AG09309 (cell line): Measurements from ENCODE around the gene PLA2G15.

ENCODE experiments used
- DNase-seq: peaks from one replicate; pipeline ENCODE4 v3.0.0-alpha.2; 2010; ENCODE audit warnings: low read depth
- H3K4me3 ChIP-seq: 2 replicates; pipeline ENCODE4 v1.5.1; 2011; ENCODE audit warnings: mild to moderate bottlenecking, low read depth, low read length, moderate library complexity; ENCODE audit not compliant: control insufficient read depth
- TF ChIP-seq, protein P1 (sequence below): IDR thresholded peaks from 2 replicates; pipeline ENCODE4 v1.5.1; 2011; ENCODE audit warnings: mild to moderate bottlenecking, low read depth, low read length, inconsistent platforms; ENCODE audit not compliant: insufficient read depth, control insufficient read depth; ENCODE audit errors: missing control alignments

PLA2G15 gene

DNA sequence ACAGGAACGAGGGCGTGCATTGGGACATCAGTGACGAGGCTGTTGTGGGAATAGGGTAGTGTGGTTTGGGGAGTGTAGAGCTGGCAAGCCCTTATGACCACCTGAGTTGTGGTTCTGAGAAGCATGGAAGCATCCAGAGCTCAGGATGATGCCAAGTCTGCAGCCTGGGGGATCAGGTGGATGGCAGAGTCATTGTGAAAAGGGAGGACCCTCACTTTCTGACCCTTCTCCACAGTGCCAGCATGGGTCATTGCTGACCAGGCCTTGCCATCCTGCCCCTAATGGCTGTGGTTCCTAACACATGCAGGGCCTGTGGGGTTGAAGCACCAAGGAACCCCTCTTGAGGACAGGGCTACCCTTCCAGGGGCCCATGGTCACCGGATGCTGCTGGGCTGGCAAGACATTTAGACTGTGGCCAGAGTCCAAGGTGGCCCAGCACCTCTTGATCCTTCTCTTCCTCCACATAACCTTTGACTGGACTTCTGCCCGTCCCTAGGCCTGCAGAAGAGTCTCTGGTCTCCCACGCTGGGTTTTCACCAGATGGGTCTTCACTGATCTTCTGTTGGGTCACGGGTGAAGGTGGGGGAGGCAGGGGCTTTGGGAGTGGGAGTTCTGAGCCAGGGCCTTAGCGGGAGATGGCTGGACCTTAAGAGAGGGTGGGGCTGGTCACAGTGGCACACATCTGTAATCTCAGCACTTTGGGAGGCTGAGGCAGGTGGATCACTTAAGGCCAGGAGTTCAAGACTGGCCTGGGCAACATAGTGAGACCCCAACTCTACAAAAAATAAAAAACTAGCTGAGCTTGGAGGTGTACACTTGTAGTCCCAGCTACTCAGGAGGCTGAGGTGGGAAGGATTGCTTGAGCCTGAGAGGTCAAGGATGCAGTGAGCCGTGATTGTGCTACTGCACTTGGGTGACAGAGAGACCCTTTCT, 2.0 kb upstream of the PLA2G15 start:
- DNase-seq: no peak
- TF ChIP-seq, protein P1, sequence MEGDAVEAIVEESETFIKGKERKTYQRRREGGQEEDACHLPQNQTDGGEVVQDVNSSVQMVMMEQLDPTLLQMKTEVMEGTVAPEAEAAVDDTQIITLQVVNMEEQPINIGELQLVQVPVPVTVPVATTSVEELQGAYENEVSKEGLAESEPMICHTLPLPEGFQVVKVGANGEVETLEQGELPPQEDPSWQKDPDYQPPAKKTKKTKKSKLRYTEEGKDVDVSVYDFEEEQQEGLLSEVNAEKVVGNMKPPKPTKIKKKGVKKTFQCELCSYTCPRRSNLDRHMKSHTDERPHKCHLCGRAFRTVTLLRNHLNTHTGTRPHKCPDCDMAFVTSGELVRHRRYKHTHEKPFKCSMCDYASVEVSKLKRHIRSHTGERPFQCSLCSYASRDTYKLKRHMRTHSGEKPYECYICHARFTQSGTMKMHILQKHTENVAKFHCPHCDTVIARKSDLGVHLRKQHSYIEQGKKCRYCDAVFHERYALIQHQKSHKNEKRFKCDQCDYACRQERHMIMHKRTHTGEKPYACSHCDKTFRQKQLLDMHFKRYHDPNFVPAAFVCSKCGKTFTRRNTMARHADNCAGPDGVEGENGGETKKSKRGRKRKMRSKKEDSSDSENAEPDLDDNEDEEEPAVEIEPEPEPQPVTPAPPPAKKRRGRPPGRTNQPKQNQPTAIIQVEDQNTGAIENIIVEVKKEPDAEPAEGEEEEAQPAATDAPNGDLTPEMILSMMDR: no peak
- no peak overlapping the region for H3K4me3 ChIP-seq

DNA sequence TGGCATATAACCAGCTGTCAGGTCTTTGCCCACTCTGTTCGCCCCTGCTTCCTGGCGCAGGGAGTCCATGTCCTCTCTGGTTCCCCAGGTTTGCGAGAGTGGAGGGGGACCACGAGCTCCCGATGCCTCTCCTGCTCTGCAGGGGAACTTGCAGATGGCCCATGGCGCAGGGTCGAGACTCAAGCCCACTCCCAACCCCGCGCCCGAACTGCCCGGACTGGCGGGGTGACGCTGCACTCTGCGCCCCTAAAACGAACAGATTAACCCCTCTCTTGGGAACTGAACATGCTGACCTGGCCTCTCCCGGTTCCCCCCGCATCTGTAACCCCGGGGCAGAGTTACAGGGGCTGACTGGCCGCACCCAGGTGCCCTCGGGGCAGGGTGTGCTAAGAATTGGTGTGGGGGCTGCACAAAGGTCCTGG, 681 bp upstream of the PLA2G15 start:
- DNase-seq: no peak
- peak overlapping the region; percentile 96 for H3K4me3 ChIP-seq
- TF ChIP-seq, protein P1: no peak

DNA sequence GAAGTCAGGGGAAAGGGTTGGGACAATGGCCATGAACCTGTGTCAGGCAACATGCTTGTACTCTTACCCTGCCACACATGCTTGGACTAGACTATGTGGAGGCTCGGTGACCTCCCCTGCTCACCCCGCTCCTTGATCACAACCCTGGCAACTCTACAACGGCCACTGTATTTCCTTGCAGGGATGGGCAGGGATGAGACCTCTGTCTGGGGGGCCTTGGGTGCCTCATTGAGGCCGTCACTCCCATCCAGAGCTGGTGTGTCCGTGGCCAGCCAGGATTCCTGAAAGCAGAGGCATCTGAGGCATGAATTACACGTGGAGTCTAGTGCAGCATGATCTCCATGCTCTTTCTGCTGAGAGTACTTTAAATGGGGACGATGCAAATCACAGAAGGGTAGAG, 948 bp downstream of the PLA2G15 start:
- TF ChIP-seq, protein P1: no peak
- no peak for DNase-seq
- peak overlapping the region; percentile 96 for H3K4me3 ChIP-seq

DNA sequence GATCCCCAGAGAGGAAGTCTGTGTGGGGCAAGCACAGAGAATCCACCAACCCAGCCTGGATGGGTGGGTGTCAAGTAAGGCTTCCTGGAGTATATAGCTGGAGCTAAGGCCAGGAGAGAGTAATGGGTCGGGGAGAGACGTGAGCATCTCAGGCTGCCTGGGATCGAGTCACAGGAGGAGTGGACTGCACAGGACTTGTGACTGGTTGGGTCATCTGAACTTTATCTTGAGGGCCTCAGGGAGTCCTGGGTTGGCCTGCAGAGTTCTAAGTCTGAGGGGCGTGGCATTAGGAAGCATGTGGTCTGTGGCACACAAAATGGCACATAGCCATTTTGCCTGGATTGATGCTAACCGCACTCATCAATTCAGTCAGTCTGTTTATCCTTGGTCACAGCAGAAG, 1.5 kb downstream of the PLA2G15 start:
- no peak overlapping the region for H3K4me3 ChIP-seq
- DNase-seq: no peak
- TF ChIP-seq, protein P1: no peak

DNA sequence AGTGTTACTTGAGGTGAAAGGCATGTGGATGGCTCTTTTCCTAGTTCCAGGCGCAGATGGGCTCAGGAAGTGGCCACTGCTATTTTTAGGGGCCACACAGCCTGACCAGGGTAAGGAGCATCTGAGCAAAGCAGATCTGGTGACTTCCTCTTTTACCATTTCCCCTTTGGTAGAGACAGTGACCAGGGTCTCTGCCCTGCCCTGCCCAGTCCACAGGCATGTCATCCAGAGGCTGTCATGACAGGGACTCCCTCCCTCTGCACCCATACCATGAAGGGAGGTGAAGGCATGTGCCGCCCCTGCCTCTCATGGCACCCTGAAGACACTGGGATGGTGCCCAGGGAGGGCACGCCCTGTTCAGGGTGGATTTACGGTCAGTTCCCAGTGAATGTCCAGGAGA, 2.2 kb downstream of the PLA2G15 start:
- no peak overlapping the region for H3K4me3 ChIP-seq
- DNase-seq: no peak
- TF ChIP-seq, protein P1: no peak

DNA sequence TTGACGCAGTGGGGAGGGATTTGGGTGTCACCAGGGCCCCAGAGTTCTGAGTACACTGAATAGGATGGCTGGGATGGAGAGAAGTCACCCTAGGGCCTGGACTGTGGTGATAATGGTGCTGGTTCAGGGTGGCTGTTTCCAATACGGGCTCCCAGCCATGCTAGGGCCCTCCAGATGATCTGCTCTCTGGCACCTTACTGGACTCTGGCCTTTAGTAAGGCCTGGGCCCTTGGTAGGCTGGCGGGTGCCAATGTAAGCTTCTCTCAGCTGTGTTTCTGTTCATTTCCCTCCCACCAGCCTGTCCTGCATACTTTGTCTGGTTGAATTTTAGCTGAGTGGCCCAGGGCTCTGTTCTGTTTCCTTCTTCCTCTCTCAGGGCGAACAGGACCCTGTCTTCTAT, 2.8 kb downstream of the PLA2G15 start:
- no peak overlapping the region for H3K4me3 ChIP-seq
- TF ChIP-seq, protein P1: no peak
- DNase-seq: no peak
